ENCODE data around the gene PCDHGA1. TPM values are rescaled to one million over a fixed set of nuclear protein-coding genes. Genes with fewer than 3 reads are reported as not detected.

The PCDHGA1 gene
- polyA plus RNA-seq, 2 of the 4 experiments (the other 2 are of a cell fraction) = 0.32 to 0.71 TPM

DNA sequence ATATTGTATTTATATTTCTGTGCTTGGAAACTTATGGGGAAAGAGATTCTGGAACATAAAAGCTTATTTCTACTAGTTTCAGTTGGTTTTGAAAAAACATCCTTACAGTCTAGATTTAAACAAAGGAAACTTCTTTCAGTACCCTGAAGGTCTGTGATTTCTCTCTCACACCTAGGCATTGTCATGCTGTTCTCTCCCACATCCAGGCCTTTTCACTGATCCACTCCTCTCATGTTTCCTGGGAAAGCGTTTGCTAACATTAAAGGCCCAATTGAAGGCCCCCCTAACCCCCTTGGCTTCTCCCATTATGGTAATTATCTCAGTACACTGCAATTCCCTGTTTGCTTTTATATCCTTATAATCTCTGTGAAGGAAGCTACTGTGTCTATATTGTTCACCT, 12.5 kb downstream of the PCDHGA1 start (continued):
- TF ChIP-seq, protein P1, sequence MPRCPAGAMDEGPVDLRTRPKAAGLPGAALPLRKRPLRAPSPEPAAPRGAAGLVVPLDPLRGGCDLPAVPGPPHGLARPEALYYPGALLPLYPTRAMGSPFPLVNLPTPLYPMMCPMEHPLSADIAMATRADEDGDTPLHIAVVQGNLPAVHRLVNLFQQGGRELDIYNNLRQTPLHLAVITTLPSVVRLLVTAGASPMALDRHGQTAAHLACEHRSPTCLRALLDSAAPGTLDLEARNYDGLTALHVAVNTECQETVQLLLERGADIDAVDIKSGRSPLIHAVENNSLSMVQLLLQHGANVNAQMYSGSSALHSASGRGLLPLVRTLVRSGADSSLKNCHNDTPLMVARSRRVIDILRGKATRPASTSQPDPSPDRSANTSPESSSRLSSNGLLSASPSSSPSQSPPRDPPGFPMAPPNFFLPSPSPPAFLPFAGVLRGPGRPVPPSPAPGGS (IDR thresholded peaks at IDR 0.05) = no peak

DNA sequence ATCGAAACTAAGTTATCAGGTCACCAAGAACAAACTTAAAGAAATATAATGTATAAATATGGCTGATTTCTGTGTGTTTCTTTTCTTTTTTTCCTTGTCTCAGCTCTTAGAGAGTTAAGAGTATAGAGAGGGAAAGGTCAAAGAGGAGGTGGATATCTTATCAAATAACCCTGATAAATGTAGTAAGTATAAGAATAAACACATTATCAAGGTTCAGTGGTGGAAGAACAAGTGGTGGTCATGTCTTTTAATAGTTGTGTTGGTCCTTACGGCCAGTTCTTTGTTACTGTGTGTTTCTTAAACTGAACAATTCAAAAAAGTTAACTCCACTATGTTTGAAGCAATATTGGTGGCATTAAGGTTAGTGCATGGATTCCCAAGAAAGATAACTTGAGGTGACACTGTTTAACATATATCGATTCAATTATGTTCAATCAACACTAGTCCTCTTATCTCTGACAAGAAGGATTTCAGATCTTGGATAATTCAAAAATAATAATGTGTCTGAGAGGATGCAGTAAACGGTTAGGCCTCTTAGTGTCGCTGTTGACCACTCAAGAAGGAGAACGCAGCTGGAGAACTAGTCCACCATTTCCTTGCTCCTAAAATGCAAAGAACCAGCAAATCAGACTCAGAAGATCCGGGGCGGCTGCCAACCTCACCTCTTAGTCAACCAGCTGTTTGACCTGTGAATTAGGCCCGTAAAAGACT, 13.1 kb downstream of the PCDHGA1 start, which contains the start of gene PCDHGA3:
PCDHGA3 (plus strand) TSS at position 588 of the 711 bp plus-strand sequence. CDS start 205 bp downstream, outside the sequence.
- TF ChIP-seq NR3C1 (IDR thresholded peaks at IDR 0.05) (no peak), MYC (IDR thresholded peaks at IDR 0.05; ENCODE audit: borderline replicate concordance, low read length) (no peak), RAD21 (conservative IDR thresholded peaks at IDR 0.05 in 1 of 2, IDR thresholded peaks at IDR 0.05 in 1 of 2) (peak in 1 of 2 experiments; percentile 32; a peak in 1 of 5 replicates), KDM1A (IDR thresholded peaks at IDR 0.05; ENCODE audit: low read depth) (no peak), HOXB5 (CRISPR knock-in tag; IDR thresholded peaks at IDR 0.05) (no peak)
- peaks cover 31% of the 10 kb centered on the region for H3K9me3 ChIP-seq
- no peak within 1 kb of the TSS for H3K27ac ChIP-seq
- ATAC-seq (0 out of 6 replicates have a peak, but pooled peaks of 1 of the 2 experiments have one; percentile 34), FAIRE-seq (no peak), DNase-seq (ENCODE audit: low read depth in 1 of 2, low spot score in 1 of 2) (peak in 1 of 2 experiments; percentile 61)
- H3K4me1 ChIP-seq = no peaks in the 10 kb centered on the region
- no peak within 1 kb of the TSS for H3K4me2 ChIP-seq
- ChIA-PET CTCF (interaction anchor here (0.9 to 2.2 kb wide), 4 partner anchors 40 to 224 kb away, joined by 3 to 8 read pairs (median 6); partner anchors contain the start of gene PCDHGA7), POLR2A (no interaction called here)
- WGBS (ENCODE audit: missing lambda C conversion rate) = 25% methylated on average over 9 of the region's 9 CpGs
- H3K4me3 ChIP-seq = no peak within 1 kb of the TSS

DNA sequence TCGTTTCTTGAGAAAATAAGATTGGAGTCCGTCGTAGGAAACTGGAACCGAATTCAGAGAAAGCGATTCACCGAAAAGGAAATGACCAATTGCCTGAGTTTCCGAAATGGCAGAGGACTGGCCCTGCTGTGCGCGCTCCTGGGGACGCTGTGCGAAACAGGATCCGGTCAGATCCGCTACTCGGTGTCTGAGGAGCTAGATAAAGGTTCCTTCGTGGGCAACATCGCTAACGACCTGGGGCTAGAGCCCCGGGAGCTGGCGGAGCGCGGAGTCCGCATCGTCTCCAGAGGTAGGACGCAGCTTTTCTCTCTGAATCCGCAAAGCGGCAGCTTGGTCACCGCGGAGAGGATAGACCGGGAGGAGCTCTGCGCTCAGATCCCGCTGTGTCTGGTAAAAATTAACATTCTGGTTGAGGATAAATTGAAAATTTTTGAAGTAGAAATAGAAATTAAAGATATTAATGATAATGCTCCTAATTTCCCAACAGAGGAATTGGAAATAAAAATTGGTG, 13.7 kb downstream of the PCDHGA1 start:
- Histone ChIP-seq H3K9me3 (peaks cover 25% of the 10 kb centered on the region), H3K27ac (no peak overlapping the region), H3K4me2 (no peak overlapping the region), H3K4me1 (no peaks in the 10 kb centered on the region), H3K4me3 (no peak overlapping the region)
- ChIA-PET CTCF (interaction anchor here (0.9 to 2.2 kb wide), 4 partner anchors 39 to 223 kb away, joined by 3 to 8 read pairs (median 6); partner anchors contain the start of gene PCDHGA7), POLR2A (no interaction called here)
- no peak for DNase-seq (ENCODE audit: low read depth in 1 of 2, low spot score in 1 of 2)
- WGBS (ENCODE audit: missing lambda C conversion rate) = 80% methylated on average over 31 of the region's 31 CpGs
- TF ChIP-seq SMC3 (IDR thresholded peaks at IDR 0.05) (no peak), JUNB (IDR thresholded peaks at IDR 0.05) (no peak), EHF (CRISPR knock-in tag; IDR thresholded peaks at IDR 0.05) (no peak), RFX5 (IDR thresholded peaks at IDR 0.05) (no peak), MAFK (IDR thresholded peaks at IDR 0.05; ENCODE audit: partially characterized antibody) (no peak), MAZ (IDR thresholded peaks at IDR 0.05; ENCODE audit: borderline replicate concordance, low read depth, low read length) (no peak)
- TF ChIP-seq, protein P2, sequence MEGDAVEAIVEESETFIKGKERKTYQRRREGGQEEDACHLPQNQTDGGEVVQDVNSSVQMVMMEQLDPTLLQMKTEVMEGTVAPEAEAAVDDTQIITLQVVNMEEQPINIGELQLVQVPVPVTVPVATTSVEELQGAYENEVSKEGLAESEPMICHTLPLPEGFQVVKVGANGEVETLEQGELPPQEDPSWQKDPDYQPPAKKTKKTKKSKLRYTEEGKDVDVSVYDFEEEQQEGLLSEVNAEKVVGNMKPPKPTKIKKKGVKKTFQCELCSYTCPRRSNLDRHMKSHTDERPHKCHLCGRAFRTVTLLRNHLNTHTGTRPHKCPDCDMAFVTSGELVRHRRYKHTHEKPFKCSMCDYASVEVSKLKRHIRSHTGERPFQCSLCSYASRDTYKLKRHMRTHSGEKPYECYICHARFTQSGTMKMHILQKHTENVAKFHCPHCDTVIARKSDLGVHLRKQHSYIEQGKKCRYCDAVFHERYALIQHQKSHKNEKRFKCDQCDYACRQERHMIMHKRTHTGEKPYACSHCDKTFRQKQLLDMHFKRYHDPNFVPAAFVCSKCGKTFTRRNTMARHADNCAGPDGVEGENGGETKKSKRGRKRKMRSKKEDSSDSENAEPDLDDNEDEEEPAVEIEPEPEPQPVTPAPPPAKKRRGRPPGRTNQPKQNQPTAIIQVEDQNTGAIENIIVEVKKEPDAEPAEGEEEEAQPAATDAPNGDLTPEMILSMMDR (IDR thresholded peaks at IDR 0.05) = no peak
- ATAC-seq = no peak
- no peak for FAIRE-seq

DNA sequence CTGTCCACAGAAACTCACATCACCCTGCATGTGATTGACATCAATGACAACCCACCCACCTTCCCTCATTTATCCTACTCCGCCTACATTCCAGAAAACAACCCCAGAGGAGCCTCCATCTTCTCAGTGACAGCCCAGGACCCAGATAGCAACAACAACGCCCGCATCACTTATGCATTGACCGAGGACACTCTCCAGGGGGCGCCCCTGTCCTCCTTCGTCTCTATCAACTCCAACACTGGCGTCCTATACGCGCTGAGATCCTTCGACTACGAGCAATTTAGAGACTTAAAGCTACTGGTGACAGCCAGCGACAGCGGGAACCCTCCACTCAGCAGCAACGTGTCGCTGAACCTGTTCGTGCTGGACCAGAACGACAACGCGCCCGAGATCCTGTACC, 15.0 kb downstream of the PCDHGA1 start:
- no peak overlapping the region for H3K4me3 ChIP-seq
- CTCF ChIA-PET = interaction anchor here (1.1 to 2.2 kb wide), 4 partner anchors 14 to 222 kb away, joined by 3 to 8 read pairs (median 4); no protein-coding TSS in a partner anchor
- peaks cover 16% of the 10 kb centered on the region for H3K9me3 ChIP-seq
- POLR2A ChIA-PET = no interaction called here
- WGBS (ENCODE audit: missing lambda C conversion rate) = 87% methylated on average over 20 of the region's 20 CpGs
- no peak overlapping the region for H3K27ac ChIP-seq
- no peak overlapping the region for H3K4me2 ChIP-seq
- no peaks in the 10 kb centered on the region for H3K4me1 ChIP-seq
- DNase-seq (ENCODE audit: low read depth in 1 of 2, low spot score in 1 of 2) (no peak), FAIRE-seq (no peak), ATAC-seq (no peak)
- TF ChIP-seq RARB (CRISPR knock-in tag; IDR thresholded peaks at IDR 0.05) (no peak), RCOR1 (IDR thresholded peaks at IDR 0.05; ENCODE audit: low read depth, low read length) (no peak), CEBPB (IDR thresholded peaks at IDR 0.05) (no peak), EHF (CRISPR knock-in tag; IDR thresholded peaks at IDR 0.05) (no peak), NPAS2 (CRISPR knock-in tag; IDR thresholded peaks at IDR 0.05; ENCODE audit: borderline replicate concordance) (no peak), JUNB (IDR thresholded peaks at IDR 0.05) (no peak)
- TF ChIP-seq, protein P3, sequence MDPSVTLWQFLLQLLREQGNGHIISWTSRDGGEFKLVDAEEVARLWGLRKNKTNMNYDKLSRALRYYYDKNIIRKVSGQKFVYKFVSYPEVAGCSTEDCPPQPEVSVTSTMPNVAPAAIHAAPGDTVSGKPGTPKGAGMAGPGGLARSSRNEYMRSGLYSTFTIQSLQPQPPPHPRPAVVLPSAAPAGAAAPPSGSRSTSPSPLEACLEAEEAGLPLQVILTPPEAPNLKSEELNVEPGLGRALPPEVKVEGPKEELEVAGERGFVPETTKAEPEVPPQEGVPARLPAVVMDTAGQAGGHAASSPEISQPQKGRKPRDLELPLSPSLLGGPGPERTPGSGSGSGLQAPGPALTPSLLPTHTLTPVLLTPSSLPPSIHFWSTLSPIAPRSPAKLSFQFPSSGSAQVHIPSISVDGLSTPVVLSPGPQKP (IDR thresholded peaks at IDR 0.05; ENCODE audit: low read depth, low read length) = no peak
- TF ChIP-seq, protein P2 (IDR thresholded peaks at IDR 0.05) = no peak
- TF ChIP-seq, protein P4, sequence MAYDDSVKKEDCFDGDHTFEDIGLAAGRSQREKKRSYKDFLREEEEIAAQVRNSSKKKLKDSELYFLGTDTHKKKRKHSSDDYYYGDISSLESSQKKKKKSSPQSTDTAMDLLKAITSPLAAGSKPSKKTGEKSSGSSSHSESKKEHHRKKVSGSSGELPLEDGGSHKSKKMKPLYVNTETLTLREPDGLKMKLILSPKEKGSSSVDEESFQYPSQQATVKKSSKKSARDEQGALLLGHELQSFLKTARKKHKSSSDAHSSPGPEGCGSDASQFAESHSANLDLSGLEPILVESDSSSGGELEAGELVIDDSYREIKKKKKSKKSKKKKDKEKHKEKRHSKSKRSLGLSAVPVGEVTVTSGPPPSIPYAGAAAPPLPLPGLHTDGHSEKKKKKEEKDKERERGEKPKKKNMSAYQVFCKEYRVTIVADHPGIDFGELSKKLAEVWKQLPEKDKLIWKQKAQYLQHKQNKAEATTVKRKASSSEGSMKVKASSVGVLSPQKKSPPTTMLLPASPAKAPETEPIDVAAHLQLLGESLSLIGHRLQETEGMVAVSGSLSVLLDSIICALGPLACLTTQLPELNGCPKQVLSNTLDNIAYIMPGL (CRISPR knock-in tag; IDR thresholded peaks at IDR 0.05; ENCODE audit: borderline replicate concordance) = no peak
- TF ChIP-seq, protein P5, sequence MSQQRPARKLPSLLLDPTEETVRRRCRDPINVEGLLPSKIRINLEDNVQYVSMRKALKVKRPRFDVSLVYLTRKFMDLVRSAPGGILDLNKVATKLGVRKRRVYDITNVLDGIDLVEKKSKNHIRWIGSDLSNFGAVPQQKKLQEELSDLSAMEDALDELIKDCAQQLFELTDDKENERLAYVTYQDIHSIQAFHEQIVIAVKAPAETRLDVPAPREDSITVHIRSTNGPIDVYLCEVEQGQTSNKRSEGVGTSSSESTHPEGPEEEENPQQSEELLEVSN (IDR thresholded peaks at IDR 0.05; ENCODE audit: borderline replicate concordance, low read depth) = no peak
